Astrocyte of the spinal cord (primary cell): ENCODE data around the gene RALA.

ENCODE experiments used
- DNase-seq: peaks from one replicate; pipeline ENCODE4 v3.0.0; 2011; ENCODE audit warnings: low read depth, low spot score
- H3K4me3 ChIP-seq: 2 replicates; pipeline ENCODE4 v1.5.1; 2011; ENCODE audit warnings: low read depth, mild to moderate bottlenecking, low read length, moderate library complexity
- CTCF ChIP-seq: IDR thresholded peaks from 2 replicates; pipeline ENCODE4 v1.5.1; 2012; ENCODE audit warnings: low read depth, mild to moderate bottlenecking, low read length, inconsistent platforms
- in situ Hi-C: cut with HindIII; loops from 2 replicates; pipeline ENCODE4 v1.10.0; 2017; ENCODE audit warnings: low sequenced_read_pairs

Gene RALA

GRCh38 chr7:39609113-39609934, 14.0 kb upstream of the RALA start:
- DNase-seq: peak; percentile 65
- in situ Hi-C loops: no loop called here
- H3K4me3 ChIP-seq: no peak overlapping the region
- TF ChIP-seq CTCF: peak; percentile 15

- in situ Hi-C loops: no loop called here
- H3K4me3 ChIP-seq: no peak overlapping the region
- TF ChIP-seq CTCF: no peak
- no peak for DNase-seq
Observed at GRCh38 chr7:39609935-39610263, 13.5 kb upstream of the RALA start.

- no peak for TF ChIP-seq CTCF
- no peak for DNase-seq
- in situ Hi-C loops: no loop called here
- no peak overlapping the region for H3K4me3 ChIP-seq
Observed at GRCh38 chr7:39613577-39613976, 9.8 kb upstream of the RALA start.

GRCh38 chr7:39614299-39614698, 9.1 kb upstream of the RALA start:
- no peak overlapping the region for H3K4me3 ChIP-seq
- TF ChIP-seq CTCF: no peak
- DNase-seq: no peak
- in situ Hi-C loops: no loop called here

GRCh38 chr7:39615350-39615975, 7.9 kb upstream of the RALA start:
- DNase-seq: no peak
- in situ Hi-C loops: no loop called here
- no peak overlapping the region for H3K4me3 ChIP-seq
- TF ChIP-seq CTCF: no peak

GRCh38 chr7:39616138-39616537, 7.2 kb upstream of the RALA start:
- no peak overlapping the region for H3K4me3 ChIP-seq
- no peak for TF ChIP-seq CTCF
- DNase-seq: no peak
- in situ Hi-C loops: no loop called here
